ENCODE measurements around the gene ATP8B4.

The ATP8B4 gene

GRCh38 chr15:49926740-49927139, 192.3 kb downstream of the ATP8B4 start:
- no peak for DNase-seq

- no peak for DNase-seq
Observed at GRCh38 chr15:49923671-49924070, 195.4 kb downstream of the ATP8B4 start.

GRCh38 chr15:49919034-49919433, 200.0 kb downstream of the ATP8B4 start:
- DNase-seq = no peak

GRCh38 chr15:49918121-49918520, 200.9 kb downstream of the ATP8B4 start:
- DNase-seq = no peak

- DNase-seq = no peak
Observed at GRCh38 chr15:49916998-49917397, 202.0 kb downstream of the ATP8B4 start.

GRCh38 chr15:49915822-49916221, 203.2 kb downstream of the ATP8B4 start:
- DNase-seq = no peak

DNA sequence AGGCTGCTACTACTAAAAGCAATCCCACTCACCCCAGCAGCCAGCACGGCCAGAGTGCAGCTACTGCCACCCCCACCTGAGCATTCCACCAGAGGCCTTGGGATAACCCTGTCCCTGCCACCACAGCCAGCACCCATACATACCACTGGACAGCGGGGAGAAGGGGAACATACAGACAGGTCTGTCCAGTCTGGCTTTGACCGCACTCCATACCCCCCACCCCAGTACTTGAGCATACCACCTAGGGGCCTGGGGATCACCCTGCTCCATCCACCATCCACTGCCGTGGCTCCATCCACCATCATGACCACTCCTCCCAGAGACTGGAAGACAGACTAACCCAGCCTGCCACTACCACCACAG, 210.1 kb downstream of the ATP8B4 start:
- no peak for DNase-seq

GRCh38 chr15:49908236-49908932, 210.6 kb downstream of the ATP8B4 start:
- no peak for DNase-seq

- no peak for DNase-seq
Observed at GRCh38 chr15:49906966-49907365, 212.1 kb downstream of the ATP8B4 start.

DNA sequence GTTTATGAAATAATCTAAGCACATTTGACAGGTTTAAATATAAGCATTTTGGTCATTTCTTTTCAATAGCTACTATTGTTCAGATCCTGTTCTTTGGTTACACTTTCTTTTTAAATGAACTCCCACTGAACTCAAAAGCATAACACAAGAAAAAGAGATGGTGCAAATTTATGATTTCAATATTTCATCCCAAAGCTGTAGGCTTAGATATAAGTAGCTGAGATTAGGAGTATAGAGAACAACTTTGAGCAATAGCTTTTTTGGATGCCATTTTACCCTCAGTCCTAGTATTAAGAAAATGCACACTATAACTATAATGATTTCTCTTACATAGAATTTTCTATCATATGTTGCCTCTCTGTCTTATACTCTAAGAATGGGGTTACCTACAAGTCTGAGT, 213.8 kb downstream of the ATP8B4 start:
- DNase-seq = no peak

DNA sequence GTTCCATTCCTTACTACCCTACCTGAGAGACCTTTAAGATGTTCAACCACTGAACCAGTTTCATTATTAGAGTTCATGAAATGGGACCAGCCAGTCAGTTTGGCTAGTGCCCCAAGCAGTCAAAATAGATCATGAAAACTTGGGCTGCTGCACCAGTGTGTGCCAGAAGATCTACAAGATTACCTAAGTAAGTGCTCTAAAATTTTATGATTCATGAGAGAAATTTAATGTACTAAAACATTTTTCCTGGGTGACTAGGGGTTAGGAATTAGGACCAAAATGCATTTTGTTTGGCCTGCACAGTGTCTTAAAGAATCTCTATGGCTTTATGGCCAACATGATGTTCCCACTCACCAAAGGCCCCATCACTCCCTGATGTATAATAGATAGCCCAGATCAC, 214.7 kb downstream of the ATP8B4 start:
- no peak for DNase-seq

DNA sequence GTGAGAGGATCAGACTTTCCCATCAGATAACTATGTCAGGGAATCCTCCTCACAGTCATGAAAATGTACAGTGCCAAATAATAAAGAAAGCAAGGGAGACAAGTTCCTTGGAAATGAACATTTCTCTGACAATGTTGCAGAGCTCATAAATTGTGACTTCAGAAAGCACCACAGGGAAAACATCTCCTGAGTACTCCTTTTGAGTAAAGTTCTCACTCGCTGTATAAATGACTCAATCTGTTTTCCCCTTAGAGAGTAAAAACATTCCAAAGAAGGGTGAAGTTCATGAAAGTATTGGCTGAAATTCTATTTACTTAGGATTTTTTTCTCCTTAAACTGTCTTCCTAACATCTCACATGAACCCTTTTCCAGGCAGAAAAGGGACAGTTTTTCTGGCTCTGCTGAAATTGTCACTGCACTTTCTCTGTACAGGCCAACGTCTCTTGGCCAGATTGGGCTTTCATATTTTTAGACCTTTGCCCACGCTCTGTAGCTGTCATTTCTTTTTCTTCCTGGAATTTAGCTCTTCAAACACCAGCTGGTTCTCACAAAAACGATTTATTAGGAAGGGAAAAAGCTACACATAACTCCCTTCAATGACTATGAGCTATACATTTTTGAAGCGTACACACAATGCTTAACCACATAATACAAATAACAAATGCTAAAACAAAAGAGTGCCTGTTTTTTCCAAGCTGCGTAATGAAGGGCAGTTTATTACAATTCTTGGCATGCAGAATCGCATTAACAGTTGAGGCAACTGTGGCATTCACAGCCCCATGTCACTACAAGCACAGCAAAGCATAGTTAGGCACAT, 216.1 kb downstream of the ATP8B4 start:
- no peak for DNase-seq

DNA sequence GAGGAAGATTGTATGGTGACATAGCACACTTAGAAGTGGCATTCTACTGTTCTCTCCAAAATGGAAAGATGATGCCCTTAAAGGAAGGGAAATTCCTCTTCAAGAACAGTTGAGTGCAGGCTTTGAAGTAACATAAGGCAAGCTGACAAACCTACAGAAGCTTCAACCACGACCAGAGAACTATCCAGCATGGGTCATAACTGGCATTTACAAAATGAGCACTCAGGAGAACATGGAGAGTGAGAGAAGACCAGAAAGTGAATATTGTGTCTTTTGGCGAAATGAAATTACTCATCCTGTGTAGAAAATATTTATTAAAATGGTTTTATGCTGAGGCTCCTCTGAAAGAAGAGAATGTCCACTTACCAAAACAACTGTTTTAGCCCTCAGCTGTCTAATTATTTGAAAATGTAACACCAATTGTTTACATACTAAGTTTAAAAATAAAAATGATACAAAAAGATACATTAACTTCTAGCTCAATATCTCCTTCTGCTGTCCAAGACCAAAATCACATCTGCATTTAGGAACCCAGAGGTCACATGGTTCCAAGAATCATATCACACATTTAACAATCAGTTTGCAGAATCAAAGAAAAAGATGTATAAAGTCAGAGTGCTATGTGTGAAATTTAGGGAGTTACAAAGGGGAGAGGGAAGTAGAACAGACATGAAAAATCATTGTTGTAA, 216.9 kb downstream of the ATP8B4 start:
- DNase-seq = no peak

DNA sequence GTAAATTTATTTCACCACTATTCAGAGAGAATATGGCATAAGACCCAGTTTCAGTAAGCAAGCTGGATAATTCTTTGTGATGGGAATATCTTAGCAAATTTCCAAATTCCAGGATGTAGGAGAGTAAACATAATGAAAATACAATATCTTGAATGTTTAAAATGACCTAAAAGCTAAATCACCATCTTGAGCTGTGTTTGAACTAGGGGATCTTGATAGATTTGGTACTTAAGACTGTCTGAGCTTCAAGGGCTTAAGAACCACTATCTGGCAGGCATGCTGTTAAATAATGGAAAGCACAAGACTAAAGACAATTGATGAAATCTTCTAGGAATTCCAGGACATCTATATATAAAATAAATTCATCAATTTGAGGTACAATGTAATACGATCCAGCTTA, 217.7 kb downstream of the ATP8B4 start:
- DNase-seq = no peak

DNA sequence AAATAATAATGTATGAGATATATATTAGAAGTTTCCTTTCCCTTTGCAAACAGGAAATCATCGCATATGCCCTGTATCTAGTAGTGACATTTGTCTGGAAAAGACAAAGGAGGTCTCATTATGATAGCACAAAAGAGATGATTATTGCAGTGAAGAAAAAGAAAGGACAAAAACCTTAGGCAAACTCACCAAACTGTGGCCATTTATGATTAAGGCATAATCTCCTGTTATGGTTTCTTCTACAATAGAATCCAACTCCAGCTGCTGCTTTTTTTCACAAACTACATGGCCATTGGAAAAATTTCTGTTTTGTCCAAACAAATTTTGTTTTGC, 218.2 kb downstream of the ATP8B4 start:
- no peak for DNase-seq

DNA sequence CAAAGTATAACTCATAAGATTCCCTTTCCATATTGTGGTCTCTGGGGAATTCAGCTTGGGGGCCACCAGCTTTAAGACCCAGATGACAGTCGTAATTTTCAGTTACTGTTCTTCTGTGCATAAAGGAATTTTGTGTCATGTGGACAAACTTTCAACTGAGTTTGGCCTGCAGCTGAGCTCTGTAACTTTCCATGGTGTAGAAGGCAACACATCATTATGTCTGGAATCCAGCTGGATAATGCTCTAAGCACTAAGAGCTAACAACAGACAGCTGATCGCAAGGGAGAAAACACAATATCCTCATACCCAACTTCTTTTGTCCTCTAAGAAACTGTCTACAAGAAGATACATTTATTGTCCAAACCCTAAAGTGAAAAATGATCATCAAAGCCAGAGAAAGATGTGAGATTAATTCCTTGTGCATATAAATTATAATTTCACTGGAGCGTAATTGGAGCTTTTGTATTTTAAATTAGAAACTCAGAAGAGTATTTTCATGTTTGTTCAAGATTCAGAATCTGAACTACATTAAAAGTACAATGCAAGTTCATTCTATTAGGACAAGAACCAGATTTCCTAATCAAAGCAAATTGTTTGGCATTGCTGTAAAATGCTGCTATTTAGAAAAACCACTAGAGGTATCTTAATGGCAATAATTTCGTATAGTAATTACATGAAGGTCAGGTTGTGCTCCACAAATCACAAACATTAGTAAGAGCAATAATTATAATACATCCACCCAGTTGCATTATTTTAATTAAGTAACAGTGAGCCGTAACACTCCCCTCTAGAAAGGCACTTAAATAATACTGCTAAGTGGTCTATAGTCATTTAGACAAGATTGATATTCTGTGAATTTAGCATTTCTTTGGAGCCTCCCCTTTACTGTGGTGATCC, 218.8 kb downstream of the ATP8B4 start:
- DNase-seq = no peak

DNA sequence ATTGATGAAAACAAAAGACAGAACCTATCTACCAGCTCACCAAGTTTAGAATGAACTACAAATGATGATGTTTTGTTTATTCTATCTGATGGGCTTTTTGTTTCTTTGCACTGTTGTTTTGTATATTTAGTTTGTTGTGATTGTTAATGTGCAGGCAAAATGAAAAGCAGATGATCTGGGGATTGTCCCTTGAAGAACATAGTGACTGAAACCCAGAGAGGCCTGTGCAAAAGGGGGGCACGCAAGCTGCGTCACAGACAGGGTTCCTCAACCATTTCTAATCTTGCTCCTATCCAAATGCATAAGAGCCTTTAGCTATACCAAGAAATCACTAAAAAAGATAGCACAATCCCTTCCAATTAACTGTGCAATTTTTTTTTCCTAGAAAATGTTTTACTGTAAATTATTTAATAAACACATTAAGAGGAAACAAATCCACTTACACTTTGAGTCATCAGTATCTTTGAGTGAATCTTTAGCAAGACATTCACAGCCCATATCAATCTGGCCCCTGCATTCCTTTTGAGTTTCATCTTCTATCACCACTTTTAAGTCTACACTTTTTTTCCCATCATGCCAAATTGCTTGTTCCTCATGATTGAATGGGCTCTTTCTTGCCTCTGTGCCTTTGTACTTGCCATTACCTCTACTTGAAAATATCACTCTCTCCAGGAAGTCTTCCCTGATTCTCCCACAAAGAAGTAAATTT, 220.3 kb downstream of the ATP8B4 start:
- no peak for DNase-seq

DNA sequence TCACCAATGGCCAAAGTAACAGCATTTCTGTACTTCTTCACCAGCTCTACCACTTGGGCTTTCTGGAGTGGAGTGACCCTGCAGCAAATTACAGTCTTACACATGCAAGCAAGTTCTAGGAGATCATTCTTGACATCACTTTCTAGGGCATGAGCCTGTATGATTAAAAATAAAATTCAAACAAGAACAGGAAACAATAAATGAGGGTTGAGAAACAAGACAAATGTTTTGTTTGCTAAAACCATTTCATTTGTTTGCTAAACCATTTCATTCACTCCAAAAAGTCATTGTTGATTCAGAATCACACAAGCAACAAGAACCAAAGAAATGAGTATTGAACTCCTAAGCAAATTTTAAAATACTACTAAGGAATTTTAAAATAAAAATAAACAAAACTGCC, 220.9 kb downstream of the ATP8B4 start:
- DNase-seq = no peak

DNA sequence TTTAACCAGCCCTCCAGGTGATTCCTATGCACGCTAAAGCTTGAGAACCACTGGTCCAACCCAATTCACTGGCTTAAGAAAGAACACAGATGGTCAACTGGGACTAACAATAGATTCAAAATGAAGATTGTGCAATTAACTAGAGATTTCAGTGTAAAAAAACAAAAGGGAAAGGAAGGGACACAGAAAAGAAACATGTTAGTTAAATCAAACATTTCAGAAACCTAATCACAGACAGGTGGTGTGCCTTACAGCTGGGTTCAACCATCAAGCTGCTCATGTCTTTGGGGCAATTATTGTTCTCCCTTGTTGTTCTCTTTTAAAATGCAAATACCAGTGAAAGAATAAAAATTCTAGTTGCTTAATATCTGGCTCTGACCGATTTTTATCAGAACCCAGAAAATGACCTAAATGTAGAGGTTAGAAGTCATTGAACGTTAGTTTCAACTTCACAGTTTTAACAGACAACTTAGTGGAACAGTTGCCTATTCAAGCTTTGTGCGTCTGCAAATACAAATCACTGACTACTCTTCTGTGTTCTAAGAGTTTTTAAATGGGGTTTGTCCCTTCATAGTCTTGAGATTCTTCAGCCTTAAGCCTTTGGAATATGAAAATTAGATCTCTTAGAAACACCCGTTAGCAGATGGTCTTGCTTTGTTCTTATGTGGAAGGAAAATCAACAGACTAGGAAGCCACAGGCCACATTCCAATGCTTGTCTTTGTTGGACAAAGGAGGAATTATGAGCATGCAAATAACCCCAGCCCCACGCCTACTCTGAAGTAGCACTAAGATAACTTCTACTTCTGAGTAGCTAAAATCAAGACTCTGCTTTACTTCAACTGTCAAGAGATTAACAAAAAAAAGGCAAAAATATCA, 223.4 kb downstream of the ATP8B4 start:
- DNase-seq = no peak

- DNase-seq = no peak
Observed at GRCh38 chr15:49890689-49891088, 228.3 kb downstream of the ATP8B4 start.

DNA sequence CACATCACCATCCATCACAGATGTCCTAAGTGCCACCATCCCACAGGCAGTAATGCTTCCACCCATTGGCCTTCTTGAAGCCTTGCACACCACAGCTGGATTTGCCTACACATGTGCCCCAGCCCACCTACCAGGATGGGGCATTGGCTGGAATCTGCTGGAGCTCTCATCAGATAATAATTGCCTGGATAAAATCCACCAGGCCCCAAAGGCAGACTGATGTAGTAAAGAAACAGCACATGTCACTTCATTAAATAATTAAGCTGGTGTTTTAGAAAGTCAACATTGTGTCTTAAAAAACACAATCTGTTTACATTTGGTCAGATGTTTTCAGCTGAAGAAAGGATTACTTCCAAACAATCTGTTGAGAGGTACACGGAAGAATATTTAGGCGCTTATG, 229.5 kb downstream of the ATP8B4 start:
- DNase-seq = no peak
